Measurements from ENCODE around the gene RAC3.

RAC3 gene

DNA sequence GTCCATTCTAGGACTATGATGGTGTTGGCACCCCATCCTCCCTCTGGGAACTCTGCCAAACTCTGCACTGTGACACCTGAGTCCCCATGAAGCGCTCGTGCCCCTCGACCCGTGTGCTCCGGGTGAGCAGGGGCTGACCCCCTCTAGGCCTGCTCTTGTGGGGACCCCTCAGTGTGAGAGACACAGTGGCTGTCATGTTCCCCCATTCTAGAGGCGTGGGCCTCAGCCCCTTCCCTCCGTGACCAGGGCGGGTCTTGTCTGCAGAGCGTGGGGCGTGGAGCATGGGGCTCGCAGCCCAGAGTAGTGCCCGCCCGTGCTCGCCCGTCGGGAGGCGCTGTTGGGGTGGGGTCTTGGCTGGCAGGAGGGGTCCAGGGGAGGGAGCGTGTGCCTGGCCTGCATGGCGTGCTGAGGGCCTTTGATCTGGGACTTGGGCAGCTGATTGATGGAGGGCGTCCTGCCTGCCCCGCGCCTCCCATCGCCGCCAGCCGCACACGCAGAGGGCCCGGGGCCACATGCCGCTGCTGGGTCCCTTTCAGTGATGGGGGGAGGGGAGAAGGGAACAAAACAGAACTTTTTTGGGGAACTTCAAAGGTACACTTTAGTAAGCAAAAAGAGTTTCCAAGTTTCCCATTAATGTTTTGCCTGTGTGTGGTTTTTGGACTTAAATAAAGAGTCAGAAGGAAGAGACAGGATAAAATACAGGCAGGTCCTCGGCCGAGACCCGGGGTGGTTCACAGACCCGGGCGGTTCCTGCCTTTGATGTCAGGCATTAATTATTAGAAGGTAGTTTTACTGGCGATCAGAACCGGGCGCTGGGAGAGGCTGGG lies 31.3 kb upstream of the RAC3 start:
- DNase-seq, result no peak

GRCh38 chr17:82000803-82001570 lies 30.5 kb upstream of the RAC3 start:
- no peak for DNase-seq

DNA sequence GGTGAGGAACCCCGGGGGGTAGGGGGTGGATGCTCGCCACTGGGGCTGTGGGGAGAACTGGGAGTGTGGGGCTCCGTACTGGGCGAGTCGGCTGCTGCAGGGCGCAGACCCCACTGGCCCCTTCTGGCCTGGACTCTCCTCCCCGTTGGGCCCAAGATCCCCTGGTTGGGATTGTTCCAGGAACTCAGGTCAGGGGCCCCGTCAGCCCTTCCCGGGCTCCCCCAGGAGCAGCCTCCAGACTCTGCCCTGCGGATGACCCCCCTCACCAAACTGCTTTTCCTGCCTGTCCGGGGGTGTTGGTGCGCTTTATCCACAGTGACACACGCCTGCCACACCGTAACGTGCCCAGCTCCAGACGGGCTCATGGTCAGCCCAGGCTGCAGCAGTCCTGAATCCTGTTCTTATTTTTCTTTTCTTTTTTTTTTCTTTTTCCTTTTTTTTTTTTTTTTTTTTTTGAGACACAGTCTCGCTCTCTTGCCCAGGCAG lies 29.9 kb upstream of the RAC3 start:
- DNase-seq, result no peak

DNA sequence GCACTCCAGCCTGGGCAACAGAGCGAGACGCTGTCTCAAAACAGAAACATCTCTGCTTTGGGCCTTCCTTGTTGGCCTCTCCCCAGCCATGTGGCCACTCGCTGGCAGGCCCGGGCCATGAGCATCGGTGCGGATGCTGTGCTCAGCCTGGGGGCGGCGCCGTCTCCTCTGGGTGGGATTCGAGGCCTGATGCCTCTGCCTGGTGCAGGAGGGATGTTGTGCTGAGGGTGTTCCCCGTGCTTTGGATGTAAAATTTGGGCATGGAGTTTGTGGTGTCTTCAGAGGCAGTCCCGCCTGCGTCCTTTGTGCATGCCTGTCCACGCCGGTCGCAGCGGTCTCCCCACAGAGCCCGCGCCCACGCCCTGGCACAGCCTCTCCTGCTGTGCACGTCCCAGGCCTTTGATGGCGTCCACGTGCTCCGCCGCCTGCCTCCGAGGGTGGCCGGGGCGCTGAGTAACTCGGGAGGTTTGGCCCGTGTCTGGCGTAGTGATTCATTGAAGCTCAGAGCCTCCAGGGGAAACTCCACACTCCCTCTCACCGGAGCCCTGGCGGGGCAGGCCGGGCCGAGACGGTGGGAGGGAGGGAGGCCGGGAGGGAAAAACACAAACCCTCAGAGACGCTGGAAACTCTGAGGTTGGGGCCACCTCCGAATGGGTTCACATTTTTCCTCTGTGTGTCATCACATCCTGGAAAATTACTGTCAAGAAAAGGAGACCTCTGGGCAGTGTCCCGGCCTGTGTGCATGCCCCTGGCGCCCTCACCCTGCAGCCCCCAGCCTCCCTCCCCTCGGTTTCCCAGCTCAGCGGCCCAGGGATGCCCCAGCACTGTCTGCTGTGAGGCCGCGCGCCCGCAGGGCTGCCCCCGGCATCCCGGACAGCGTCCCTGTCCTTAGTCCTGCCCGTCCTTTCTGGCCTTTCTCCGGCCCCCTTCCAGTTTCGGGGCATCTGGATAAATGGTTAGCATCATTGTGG lies 27.8 kb upstream of the RAC3 start:
- no peak for DNase-seq

GRCh38 chr17:82004517-82005455 lies 26.7 kb upstream of the RAC3 start:
- no peak for DNase-seq

- DNase-seq, result no peak
Measured at GRCh38 chr17:82005701-82006348, 25.7 kb upstream of the RAC3 start.

GRCh38 chr17:82006468-82007227 lies 24.8 kb upstream of the RAC3 start:
- no peak for DNase-seq

GRCh38 chr17:82007228-82007494 lies 24.3 kb upstream of the RAC3 start:
- no peak for DNase-seq

- DNase-seq, result no peak
Measured at GRCh38 chr17:82007495-82008257, 23.8 kb upstream of the RAC3 start.

DNA sequence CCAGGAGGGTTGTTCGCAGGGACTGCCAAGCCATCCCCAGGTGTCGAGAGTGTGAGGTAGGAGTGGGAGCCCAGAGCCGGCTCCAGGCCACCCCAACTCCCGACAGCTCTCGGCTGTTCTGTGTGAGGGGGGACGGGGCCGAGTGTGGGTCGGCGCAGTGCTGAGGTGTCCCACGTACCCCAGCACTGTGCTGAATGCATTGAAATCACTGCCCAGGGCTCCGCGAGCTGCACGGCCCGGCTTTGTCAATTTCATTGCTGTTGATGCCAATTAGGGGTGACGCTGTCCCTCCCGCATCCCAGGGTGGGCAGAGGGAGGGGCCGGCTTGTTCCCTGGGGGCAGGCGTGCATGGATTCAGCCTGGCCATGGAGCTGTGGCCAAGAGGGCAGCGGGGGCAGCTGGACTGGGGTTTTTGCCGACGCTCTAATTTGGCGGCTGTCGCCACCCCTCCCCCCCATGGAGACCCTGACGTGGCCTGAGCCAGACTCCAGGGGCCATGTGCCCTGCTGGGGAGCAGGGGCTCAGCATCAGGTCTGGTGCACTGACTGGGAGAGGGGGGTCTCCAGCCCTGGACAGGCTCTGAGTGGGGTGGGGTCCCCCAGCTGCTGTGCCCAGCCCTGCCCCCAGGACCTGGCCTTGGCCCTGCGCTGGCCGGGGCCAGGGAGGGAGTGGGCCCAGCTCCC lies 23.1 kb upstream of the RAC3 start:
- DNase-seq, result no peak

DNA sequence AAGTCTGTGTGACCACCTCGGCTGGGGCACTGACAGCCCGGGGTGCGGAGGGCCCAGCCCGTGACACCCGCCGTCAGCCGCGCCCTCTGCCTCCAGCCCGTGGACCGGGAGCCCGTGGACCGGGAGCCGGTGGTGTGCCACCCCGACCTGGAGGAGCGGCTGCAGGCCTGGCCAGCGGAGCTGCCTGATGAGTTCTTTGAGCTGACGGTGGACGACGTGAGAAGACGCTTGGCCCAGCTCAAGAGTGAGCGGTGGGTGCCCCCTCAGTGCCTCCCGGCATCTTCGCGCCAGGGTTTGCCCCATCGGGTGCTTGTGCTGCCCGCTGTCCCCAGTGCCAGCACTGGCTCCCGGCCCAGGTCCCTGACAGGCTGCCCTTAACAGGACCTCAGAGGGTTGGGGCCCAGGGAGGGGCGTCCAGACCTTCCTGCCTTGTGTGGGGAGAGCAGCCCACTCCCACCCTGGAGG lies 22.5 kb upstream of the RAC3 start:
- no peak for DNase-seq

DNA sequence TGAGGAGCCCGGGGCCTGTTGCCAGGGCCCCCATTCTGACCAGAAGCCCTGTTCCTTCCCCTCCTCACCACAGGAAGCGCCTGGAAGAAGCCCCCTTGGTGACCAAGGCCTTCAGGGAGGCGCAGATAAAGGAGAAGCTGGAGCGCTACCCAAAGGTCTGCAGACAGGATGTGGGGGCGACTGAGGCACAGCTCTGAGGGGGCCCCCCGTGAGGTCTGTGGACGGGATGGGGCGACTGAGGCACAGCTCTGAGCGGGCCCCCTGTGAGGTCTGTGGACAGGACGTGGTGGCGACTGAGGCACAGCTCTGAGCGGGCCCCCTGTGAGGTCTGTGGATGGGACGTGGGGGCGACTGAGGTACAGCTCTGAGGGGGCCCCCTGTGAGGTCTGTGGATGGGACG lies 22.1 kb upstream of the RAC3 start:
- DNase-seq, result no peak

GRCh38 chr17:82010575-82011525 lies 20.6 kb upstream of the RAC3 start:
- no peak for DNase-seq

GRCh38 chr17:82011617-82012187 lies 19.8 kb upstream of the RAC3 start:
- no peak for DNase-seq

GRCh38 chr17:82012261-82012639 lies 19.2 kb upstream of the RAC3 start:
- DNase-seq, result no peak

- peak; percentile 55 for DNase-seq
Measured at GRCh38 chr17:82012640-82013295, 18.7 kb upstream of the RAC3 start.

DNA sequence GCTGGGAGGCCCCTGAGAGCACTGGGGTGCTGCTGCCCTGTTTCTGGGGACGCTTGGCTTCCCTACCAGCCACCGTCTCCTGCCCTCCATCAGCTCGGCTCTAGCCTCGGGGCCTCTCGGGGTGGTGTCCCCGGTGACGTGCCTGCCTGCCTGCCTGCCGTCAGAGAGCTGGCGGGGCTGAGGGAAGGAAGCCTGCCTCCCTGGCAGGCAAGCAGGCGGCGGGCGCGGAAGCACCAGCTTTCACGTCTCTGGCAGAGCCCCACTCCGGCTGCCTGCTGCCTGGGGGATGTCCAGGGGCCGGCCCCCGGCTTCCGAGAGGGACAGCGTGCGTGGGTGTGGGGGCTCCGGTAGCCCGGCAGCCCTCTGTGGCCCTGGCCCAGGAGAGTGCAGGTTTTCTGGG lies 18.1 kb upstream of the RAC3 start:
- no peak for DNase-seq

Data from DMS53 (cell line).